Measurements from ENCODE around the gene TSHZ3. TPM values are rescaled to one million over a fixed set of nuclear protein-coding genes. Genes with fewer than 3 reads are reported as not detected.

The TSHZ3 gene
- total RNA-seq, 1 experiment from 2014 or later = 3.2 TPM

- Histone ChIP-seq H3K79me2 (ENCODE audit: insufficient read depth, low read length) (no peaks in the 10 kb centered on the region), H2AK5ac (ENCODE audit: insufficient read length, low read length) (no peak overlapping the region), H3K9ac (ENCODE audit: extremely low read depth, insufficient read length, low read length) (no peak overlapping the region), H3K56ac (ENCODE audit: insufficient read length, low read depth, low read length) (no peak overlapping the region), H2BK120ac (ENCODE audit: low read depth, low read length, poor library complexity, severe bottlenecking) (no peak overlapping the region), H4K8ac (replicated peaks; ENCODE audit: insufficient read length, low read depth, low read length) (no peak overlapping the region), H3K23me2 (ENCODE audit: insufficient read length, low read depth, low read length, poor library complexity, severe bottlenecking) (no peaks in the 10 kb centered on the region), H3K27me3 (ENCODE audit: insufficient read depth, low read length) (no peaks in the 10 kb centered on the region), H2BK12ac (ENCODE audit: insufficient read length, low read depth, low read length) (no peak overlapping the region), H3K23ac (ENCODE audit: insufficient read length, low read depth, low read length) (no peak overlapping the region), H4K5ac (ENCODE audit: insufficient read length, low read depth, low read length) (no peak overlapping the region), H2AFZ (ENCODE audit: low read length) (no peak overlapping the region), H3K4me2 (ENCODE audit: insufficient read depth, insufficient read length, low read length) (no peak overlapping the region), H3K27ac (ENCODE audit: insufficient read length, low read depth, low read length) (no peak overlapping the region), H4K91ac (ENCODE audit: insufficient read length, low read depth, low read length) (no peak overlapping the region), H3K4ac (ENCODE audit: low read depth, low read length) (no peak overlapping the region), H2BK5ac (ENCODE audit: insufficient read length, low read length) (no peak overlapping the region), H2BK20ac (ENCODE audit: low read depth, low read length, poor library complexity, severe bottlenecking) (no peak overlapping the region), H4K20me1 (ENCODE audit: control insufficient read depth, insufficient read depth, insufficient read length) (no peaks in the 10 kb centered on the region), H2BK15ac (ENCODE audit: low read depth, low read length) (no peak overlapping the region), H3K4me1 (ENCODE audit: insufficient read depth, low read length) (peaks cover 2% of the 10 kb centered on the region; the same call in 1 of the 2 replicates), H3K14ac (ENCODE audit: insufficient read depth, low read length) (no peak overlapping the region), H3K9me3 (ENCODE audit: control insufficient read depth, low read depth, low read length) (no peaks in the 10 kb centered on the region), H3K79me1 (ENCODE audit: insufficient read depth, low read depth, low read length, poor library complexity, severe bottlenecking) (no peaks in the 10 kb centered on the region), H3T11ph (ENCODE audit: low read length) (no peak overlapping the region), H3K18ac (ENCODE audit: insufficient read length, low read depth, low read length) (no peak overlapping the region)
- DNase-seq = no peak
- WGBS (ENCODE audit: extremely low coverage, insufficient read length, low lambda C conversion rate) = no CpG with 5 or more reads among the region's 8 CpGs
- TF ChIP-seq CTCF (conservative IDR thresholded peaks at IDR 0.05) = no peak
- H3K27ac Mint-ChIP-seq = no peak overlapping the region; a peak in 1 of 7 replicates
- H3K4me3 Mint-ChIP-seq = no peak overlapping the region
- no peaks in the 10 kb centered on the region for H3K27me3 Mint-ChIP-seq (ENCODE audit: low read depth)
- H3K4me1 Mint-ChIP-seq = peaks cover 10 to 18% of the 10 kb centered on the region in 2 experiments; a peak in 3 of 4 replicates
- no peaks in the 10 kb centered on the region for H3K36me3 Mint-ChIP-seq (ENCODE audit: insufficient read depth in 1 of 3, low read depth in 3 of 3)
- H3K9me3 Mint-ChIP-seq = 0 out of 5 replicates have a peak, but pooled peaks cover 0 to 2% of the 10 kb centered on the region in 2 experiments
Observed at GRCh38 chr19:31386806-31387205, 37.6 kb upstream of the TSHZ3 start.
